ENCODE measurements around the gene FPR2. TPM values are rescaled to one million over a fixed set of nuclear protein-coding genes. Genes with fewer than 3 reads are reported as not detected.
"Not testable (repeated sequence)": the region's sequence is repeated elsewhere in the genome, so short reads cannot be mapped to it uniquely, and the experiment has no call there.

FPR2 gene
- total RNA-seq, 1 donor from 2014 or later: 0.62 TPM

DNA sequence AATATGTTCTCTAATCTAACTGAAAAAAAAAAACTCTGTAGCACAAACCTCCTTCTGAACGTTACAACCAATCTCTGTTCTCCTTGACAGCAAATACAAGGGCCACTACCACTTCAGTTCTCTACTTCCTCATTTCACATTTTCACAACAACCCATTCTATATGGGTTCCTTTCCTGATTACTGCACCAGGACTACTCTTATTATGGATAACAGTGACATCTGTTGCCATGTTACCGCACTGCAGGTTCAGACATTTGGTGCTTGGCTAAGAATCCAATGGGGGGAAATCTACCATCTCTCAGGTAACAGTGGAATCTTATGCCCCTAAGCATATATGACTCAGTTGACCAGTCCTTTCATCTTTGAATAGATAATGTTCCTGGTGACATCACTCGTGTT is 22.4 kb downstream of the FPR2 start:
- DNase-seq: no peak

DNA sequence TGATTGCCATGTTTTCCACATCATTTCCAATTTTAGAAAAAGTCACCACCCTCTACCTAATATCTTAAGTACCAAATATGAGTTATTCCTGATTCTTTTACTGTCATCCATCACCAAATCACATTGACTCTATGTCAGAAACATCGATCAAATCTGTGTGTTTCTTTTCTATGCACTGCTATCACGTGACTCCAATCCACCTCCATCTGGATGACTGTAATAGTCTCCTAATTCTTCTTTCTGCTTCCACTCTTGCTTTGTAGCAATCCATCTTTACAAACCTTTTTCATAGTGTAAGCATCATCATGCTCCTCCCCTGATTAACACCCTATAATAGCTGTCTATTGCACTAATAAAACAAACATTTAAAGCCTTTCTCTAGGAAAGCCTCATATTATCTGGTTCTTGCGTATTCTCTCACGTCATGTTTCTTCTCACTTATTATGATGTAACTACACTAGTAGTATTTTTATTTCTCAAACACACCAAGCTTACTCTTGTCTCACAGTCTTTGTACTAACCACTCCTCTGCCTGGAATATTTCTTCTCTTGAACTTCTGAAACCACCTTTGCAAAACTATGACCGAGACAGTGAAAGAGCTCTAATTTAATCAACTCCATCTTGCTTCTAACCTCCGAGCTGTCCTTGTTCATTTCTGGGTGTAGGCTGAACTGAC is 23.3 kb downstream of the FPR2 start:
- DNase-seq: no peak

DNA sequence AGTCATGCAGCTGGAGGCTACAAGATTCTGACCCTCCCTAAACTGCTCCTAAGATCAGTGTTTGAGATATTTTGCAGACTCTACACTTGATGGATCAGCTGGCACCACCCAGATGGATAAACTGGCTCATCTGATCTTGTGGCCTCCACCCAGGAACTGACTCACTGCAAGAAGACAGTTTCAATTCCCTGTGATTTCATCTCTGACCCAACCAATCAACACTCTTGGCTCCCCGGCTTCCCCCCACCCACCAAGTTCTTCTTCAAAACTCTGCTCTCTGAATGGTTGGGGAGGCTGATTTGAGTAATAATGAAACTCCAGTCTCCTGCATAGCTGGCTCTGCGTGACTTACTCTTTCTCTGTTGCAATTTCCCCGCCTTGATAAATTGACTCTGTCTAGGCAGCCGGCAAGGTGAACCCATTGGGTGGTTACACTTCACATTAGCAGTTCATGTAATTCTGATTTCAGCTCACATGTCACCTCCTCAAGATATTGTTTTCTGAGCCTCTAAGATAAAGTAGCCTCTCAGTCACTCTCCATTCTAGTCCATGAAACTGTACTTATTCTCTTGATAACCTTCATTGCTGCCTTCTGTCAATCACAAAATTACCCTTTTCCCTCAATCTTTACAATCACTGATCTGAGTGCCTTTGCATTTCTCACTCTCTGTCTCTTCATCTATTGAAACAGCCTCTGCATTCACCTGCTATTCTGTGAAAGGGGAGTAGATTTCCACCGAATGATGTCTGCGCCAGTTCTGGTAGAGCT is 24.1 kb downstream of the FPR2 start:
- DNase-seq: peak; percentile 5

DNA sequence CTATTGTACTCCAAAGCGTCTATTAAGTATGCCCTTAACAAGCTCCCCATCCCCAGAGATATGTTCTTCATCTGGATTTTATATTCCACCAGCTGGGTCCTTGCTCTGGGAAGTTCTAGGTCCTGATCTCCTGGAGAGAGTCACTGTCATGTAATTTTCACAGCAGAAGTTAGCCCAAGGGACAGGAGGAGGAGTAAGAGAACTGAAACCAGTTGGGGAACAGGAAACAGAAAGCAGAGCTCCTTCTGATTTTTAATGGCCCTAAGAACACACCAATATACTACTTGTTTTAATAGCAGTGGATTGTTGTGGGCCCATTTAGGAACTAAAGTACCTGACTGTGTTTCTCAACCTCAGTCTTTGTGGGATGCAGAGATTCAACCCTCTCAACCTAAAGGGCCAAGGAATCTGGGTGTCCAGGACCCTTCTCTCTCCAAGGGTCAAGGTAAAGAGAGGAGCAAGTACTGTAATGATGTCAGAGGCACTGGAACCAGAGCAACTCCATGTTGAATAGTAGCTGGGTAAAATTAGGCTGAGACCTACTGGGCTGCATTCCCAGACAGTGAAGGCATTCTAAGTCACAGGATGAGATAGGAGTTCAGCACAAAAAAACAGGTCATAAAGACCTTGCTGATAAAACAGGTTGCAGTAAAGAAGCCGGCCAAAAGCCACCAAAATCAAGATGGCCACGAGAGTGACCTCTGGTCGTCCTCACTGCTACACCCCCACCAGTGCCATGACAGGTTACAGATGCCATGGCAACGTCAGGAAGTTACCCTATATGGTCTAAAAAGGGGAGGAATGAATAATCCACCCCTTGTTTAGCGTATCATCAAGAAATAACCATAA is 25.9 kb downstream of the FPR2 start:
- DNase-seq: no peak

DNA sequence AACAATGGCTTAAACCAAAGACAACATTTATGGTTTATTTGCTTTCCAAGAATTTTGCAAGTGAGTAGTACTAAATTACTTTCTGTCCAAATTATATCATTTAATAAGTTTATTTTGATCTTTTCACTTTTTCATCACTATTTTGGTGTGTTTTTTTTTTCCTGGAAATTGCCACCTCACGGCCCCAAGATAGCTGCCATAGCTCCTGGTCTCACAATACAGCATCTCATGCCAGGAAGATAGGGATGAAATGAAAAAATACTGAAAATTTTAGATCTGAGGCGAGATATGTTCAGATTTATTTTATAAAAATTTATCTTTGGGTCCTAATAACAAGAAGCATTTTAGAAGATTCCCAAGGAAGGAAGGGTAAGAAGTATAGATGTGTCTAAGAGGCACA is 27.0 kb downstream of the FPR2 start:
- DNase-seq: no peak

DNA sequence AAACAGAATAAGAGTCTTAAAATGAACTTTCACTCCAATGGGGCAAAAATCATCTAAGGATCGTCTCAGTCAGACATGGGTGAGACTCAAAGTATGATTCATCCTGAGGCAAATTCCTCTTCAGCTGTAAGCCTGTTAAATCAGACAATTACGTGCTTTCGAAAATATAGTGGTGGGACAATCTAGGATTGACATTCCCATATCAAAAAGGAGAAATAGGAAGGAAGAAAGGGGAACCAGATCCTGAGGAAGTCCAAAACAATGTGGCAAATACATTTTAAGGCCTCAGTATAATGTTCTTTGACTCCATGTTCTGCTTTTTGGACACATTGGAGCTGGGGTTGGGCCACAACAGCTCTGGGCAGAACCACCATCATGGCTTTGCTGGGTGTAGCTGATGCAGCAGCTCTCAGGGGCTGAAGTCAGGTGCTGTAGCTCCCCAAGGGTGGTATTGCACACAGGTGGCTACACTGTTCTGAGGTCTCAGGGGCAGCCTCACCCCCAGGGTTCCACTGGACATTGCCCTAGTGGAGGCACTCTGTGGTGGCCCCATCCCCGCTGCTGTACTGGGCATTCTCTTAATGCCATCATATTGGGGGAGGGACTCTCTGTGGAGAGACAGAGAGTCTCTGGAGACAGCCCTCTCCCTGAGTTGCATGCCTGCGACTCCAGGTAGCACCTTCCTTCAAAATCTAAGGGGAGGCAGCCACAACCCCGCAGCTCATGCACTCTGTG is 28.2 kb downstream of the FPR2 start:
- no peak for DNase-seq

DNA sequence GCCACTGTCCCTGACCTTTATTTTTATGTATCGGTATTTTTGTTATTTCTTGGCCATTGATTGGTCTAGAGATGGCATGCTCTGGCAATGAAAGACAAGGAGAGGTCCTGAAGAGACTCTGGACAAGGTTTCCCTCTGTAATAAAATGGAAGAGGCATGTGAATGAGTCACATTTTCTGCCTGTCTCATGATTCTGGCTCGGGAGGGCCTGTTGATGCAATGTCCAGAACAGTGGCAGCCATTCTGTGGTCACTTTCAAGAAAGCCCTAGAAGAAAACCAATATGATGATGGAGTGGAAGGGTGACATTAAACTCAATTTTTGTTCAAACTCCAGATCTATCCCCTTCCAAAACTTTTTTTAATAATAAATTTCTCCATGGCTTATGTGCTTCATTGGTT is 32.0 kb downstream of the FPR2 start:
- DNase-seq: no peak

DNA sequence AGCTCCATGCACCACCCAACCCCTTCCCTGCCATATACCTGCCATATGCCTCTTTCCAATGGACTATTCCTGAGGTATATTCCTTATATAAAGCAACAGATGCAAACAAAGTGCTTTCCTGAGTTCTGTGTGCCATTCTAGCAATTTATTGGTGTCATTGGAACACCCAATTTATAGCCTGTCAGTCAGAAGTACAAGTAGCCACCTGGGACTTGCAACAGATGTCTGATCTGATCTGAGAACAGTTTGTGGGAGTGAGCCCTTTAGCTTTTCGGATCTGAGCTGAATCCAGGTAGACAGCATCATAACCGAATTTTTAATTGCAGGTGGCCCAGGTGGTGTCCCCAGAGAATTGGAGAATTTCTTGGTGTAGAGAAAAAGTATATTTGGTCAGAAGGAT is 33.0 kb downstream of the FPR2 start:
- no peak for DNase-seq

DNA sequence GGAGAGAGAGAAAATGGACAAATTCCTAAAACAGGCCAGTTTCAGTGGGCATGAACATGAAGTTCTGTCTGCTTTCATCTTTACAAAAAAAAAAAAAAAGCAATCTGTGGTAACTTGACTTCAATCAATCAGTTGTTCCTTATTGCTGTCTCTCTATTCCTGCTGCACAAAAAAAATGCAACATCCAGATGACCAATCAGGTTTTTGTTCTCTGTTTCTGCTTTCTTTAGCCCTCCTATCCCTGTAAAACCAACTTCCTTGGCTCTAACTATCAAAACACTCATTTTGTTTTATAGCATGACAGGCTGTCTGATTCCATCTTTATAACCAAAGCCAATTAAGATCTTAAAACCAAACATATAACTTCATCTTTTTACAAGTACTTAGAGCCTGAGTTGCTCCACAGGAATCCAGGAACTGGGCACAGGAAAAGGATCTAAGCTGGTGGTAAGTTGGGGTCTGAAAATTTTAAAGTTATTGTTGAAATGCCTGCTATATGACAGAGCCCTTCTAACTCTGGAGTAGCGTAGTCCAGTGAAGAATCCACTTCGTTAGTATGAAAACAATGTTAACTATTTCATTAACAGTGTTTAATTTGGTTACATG is 34.0 kb downstream of the FPR2 start, which contains the start of gene FPR3:
Gene FPR3 (plus strand): TSS at position 273 of the 606 bp plus-strand sequence. CDS start 28,592 bp downstream, outside the sequence.
- DNase-seq: no peak

DNA sequence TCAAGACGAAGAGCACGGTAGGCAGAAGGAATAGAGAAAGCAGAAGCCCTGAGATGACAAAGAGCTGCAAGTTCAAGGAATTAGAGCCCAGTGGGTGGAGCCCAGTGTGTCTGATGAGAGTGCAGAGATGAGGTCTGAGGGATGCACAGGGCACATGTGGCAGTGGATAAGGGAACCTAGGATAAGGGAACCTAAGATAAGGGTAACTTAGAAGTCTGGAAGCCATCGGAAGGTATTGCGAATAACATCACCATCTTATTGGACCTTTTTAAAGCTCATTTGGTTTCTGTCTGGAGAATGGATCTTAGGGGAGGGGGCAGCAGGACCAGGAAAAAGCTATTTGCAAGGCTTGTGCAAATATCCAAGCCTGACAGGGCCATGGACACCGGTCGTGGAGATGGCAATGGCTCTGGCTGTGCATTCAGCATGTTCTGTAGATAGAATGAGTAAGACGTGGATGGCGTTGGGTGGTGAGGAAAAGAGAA is 35.3 kb downstream of the FPR2 start:
- DNase-seq: no peak

DNA sequence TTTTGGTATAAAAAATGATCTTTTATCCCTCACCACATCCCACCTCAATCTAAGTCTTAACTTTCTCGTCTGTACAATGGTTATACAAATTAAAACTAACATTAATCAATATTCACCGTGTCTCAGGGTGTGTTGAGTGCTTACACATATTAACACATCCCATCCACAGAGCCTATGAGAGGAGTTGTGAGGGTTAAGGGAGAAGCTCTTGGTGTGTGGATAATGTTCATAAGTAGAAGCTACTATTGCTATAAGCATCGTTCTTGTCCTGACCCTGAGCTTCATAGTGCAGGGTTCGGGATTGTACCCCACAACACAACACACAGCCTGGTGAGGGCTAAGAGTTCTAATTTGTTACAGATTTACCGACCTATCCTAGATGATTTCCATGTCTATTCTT is 36.5 kb downstream of the FPR2 start:
- no peak for DNase-seq

DNA sequence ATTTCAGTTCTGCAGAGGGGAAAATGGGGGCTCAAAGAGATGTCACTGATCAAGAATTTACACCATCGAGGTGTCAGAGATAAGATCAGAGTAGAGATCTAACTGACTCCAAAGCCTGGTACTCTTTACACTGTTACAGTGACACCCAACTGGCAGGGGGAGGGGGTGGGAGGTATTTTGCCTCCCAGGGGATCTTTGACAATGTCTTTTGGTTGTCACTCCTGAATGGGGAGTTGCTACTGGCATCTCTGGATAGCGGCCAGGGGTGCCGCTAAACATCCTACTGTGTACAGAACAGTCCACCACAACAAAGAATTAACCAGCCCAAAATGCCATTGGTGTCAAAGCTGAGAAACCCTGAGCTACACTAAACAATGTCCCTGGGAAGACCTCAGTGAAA is 37.1 kb downstream of the FPR2 start:
- DNase-seq: no peak

DNA sequence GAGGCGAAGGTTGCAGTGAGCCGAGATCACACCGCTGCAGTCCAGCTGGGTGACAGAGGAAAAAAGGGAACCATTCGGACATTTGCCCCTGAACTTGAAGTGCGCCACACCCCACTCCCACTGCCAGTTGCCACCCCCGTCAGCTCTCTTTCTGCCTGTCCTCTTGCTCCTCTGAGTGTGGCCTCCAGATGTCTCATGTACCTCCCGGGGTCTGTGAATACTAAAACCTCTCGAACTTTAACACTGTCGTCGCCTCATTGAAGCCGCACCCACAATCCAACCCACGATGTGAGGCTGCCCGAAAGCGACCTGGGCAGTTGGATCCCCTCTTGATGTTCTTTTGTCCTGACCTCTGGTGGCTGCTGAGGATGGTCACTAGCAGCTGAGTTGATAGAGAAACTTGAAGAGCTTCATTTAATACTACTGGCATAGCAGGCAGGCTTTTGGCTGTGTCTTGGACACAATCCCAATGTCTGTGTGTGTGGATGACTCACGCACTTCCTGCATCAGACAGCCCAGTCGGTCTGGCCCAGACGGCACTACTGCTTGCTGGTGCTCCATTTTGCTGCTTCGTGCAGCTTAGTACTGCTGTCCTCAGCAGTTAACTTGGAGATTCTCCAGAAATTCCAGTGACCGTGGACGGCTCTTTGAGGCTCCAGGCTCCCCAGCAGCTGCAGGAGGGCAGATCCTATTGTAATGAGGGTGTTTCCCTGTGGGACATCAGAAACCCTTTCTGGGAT is 38.2 kb downstream of the FPR2 start:
- DNase-seq: peak; percentile 65

DNA sequence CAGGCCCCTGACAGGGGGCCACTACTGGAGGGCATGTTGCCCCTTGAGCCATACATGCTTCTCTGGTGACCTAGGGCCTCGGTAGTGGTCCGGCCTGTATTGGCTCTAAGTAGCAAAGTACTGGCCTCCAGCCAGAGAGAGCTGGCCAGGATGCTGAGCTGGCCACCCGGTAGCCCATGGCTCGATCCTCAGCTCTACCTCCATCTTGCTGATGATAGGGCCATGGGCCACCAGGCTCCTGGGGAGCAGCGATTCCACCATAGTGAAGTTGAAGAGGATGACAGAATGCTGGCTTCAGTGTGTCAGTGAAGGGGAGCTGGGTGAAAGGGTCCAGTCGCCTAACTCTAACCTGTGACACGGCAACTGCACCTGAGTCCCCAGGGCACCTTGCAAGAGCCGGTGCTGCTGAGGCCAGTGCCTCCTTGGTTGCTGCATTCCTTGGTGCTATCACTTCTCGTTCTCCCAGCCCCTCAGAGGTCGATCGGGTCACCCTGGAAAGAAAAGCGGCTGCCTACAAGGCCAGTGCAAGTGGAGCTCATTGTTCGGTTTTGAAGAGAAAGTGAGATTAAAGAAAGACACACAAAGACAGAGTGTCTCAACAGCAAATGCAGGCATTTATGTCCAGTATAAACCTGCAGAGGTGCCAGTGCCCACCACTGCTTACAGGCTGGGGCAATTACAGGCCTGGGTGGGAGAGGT is 38.9 kb downstream of the FPR2 start:
- DNase-seq: no peak

DNA sequence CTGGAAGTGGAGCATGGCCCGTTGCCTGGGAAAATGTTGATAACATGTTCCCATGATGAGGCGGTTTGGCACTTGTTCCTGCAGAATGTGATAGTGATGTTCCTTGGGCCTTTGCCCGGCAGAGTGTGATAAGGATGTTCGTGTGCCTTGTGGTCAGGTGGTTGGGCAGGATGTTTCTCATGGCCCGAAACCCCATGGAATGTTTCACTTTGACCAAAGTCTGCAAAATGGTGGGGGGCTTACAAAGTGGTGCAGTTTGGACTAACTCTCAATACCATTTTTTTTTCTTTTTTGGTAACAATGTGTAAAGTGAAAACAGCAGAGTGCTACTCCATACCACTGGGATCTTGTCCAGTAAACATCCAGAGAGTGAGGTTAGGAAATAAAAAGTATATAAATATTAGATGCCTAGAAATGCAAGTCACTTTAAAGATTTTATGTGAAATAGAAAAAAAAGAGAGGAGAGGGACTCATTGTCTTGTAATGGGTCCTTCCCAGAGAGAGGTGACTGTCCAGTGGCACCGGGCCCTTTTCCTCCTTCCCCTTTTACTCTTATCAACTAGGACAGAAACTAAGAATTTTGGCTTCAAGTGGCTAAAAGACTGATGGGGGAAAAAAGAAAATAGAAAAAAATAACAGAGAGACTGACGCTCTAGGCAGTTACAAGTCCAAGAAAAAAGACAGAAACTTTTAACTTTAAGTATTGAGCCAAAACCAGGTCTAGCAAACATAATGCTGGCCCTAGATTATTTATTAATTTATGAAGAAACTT is 39.7 kb downstream of the FPR2 start:
- no peak for DNase-seq

DNA sequence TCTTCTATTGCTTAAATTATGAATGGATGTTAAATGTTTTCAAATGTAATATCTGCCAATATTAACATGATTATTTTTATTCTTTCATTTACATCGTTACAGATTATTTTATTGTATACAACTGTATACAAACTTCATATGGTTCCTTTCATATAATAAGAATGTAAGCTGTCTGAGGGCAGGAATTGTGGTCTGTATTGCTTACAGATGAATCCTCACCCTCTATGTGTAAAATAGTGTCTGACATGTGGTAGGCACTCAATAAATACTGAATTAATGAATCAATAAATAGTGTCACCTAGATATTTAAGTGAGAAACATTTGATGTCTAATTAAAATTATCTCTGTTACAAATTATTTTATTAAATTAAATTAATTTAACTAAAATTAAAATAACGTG is 41.8 kb downstream of the FPR2 start:
- DNase-seq: no peak

DNA sequence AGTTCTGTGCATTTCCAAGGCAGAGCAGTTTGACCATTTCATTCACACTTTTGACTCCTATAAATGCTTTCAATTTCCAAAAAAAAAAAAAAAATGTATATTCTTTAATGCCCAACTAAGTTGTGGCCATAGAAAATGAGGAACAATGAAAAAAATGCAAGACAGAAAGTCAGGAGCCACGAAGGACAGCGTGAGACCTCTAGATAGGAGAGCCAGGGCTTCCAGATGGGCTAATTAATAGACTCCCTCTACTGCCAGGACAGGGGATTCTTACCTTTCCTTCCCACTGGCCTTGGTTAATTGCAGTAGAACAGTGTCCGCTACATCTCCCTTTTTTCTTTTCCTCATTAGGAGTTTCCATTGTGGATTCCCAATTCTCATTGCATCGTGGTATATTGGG is 42.5 kb downstream of the FPR2 start:
- no peak for DNase-seq

DNA sequence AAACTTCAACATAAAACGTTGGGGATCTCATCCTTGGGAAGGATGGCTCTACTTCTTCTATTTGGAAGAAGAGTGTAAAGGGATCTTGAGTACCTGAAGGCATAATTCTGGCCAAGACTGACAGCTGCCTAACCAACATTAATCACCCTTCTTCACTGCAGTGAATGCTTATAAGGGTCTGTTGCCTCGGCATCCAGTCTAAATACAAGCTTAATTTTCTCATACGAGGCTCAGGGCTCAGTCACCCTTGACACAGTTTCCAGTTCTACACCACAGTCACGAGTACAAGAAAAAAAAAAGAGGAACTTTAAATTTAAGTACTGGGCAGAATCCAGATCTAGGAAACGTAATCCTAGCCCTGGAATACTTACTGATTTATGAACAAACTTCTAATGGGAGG is 43.0 kb downstream of the FPR2 start:
- no peak for DNase-seq

DNA sequence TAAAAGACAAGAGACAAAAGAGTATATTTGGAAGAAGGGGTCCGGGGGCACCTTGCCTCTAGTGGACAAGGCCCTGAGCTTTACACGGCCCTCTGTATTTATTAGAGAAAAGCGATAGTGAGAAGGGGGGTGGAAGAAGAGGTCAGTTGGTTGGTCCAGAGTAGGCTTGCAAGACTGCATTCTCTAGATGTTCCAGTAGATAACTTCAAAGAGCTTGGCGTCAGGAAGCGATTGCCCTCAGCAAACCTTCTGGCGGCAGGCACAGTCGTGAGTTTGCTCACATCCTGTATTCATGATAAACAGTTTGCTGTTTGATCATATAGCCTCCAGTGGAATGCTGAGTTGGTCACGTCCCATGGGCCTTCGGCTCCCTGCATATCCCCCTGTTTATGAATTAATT is 43.8 kb downstream of the FPR2 start:
- not testable (repeated sequence) for DNase-seq

DNA sequence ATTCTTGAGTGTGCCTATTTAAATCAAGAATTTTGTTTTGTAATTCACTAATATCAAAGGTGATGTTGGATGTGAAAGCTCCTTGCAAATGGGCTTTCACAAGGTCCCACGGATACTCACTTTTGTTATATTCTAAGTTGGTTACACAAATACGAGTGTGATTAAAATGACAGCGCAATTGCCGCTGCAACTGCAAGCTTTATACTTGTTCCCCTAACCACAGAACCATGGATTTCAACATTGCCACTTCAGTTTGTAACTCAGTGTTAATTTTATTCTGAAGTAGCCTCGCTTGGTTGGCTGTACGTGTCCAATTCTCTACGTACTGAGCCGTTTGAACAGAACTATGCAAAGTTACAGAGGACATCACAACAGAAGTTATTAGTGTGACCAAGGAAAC is 44.4 kb downstream of the FPR2 start:
- not testable (repeated sequence) for DNase-seq
